K562 (cell line): ENCODE measurements around the gene NFYC. TPM values are rescaled to one million over a fixed set of nuclear protein-coding genes. Genes with fewer than 3 reads are reported as not detected.

Experiments used
- ATAC-seq: fragments of 200-7000 bp; cut with Tn5 transposase; 3 replicates; pipeline ENCODE4 v1.9.1; 2020; ENCODE audit warnings: moderate library complexity
- BruUV-seq: library from RNA; stranded (reverse); fragments of 400-500 nt; replicated peaks from 2 replicates; lab custom pipeline; 2021; lab: Mats Ljungman, UMichigan
- CTCF ChIA-PET: fragments of 300-600 bp; formaldehyde crosslinking; extraction: SDS; loops from one replicate; lab custom pipeline; 2021; ENCODE audit warnings: low intra/inter-chr PET ratio; lab: Yijun Ruan, JAX
- POLR2A ChIA-PET: fragments of 300-600, 350-650 bp; sonication (Branson Sonifier 250); formaldehyde crosslinking; extraction: SDS; loops from one replicate; lab custom pipeline; 2021; ENCODE audit warnings: antibody characterized with exemption, inconsistent platforms; lab: Yijun Ruan, JAX
- DNase-seq, 4 experiments: peaks; one replicate each; pipeline versions ENCODE4 v3.0.0 to v3.0.0-alpha.2; 2011 to 2018; ENCODE audit warnings: low spot score in 3 of 4, mixed read lengths in 3 of 4; ENCODE audit errors: extremely low read depth in 1 of 4
- FAIRE-seq: peaks from 2 replicates; lab custom pipeline; 2011; peaks lifted over from hg19 to GRCh38; lab: Jason Lieb, UNC
- H2AFZ ChIP-seq: 2 replicates; pipeline ENCODE4 v1.6.0; 2011; ENCODE audit warnings: low read depth, low read length, control low read depth, inconsistent platforms
- H3K27ac ChIP-seq: fragments of 200-600 bp; 3 replicates; pipeline ENCODE4 v1.8.0; 2011; ENCODE audit warnings: low read depth, mild to moderate bottlenecking, control low read depth, inconsistent platforms, low read length, moderate library complexity, mixed read lengths; ENCODE audit errors: extremely low read depth
- H3K27me3 ChIP-seq, 2 experiments: fragments of 300-600 bp in 1 of 2; 2 replicates in 1 of 2; 3 replicates in 1 of 2; pipeline versions ENCODE4 v1.6.0 to v1.8.0; 2011; ENCODE audit warnings: inconsistent platforms in 2 of 2, low read length in 2 of 2, mild to moderate bottlenecking in 1 of 2, mixed read lengths in 1 of 2, moderate library complexity in 1 of 2; ENCODE audit not compliant: control insufficient read depth in 2 of 2, insufficient read depth in 2 of 2
- H3K36me3 ChIP-seq: fragments of 300-600 bp; 3 replicates; pipeline ENCODE4 v1.8.0; 2011; ENCODE audit warnings: mild to moderate bottlenecking, low read length, inconsistent platforms; ENCODE audit not compliant: control insufficient read depth, insufficient read depth
- H3K4me1 ChIP-seq, 2 experiments: fragments of 200-600 bp in 1 of 2; replicated peaks in 1 of 2; 2 replicates in 1 of 2; 3 replicates in 1 of 2; pipeline versions ENCODE4 v1.5.1 to v1.8.0; 2011; ENCODE audit warnings: inconsistent platforms in 2 of 2, low read length in 2 of 2, mild to moderate bottlenecking in 1 of 2, mixed read lengths in 1 of 2, moderate library complexity in 1 of 2; ENCODE audit not compliant: control insufficient read depth in 2 of 2, insufficient read depth in 2 of 2
- H3K4me2 ChIP-seq: 2 replicates; pipeline ENCODE4 v1.6.1; 2011; ENCODE audit warnings: low read length, control low read depth, inconsistent platforms, mixed read lengths; ENCODE audit not compliant: insufficient read depth
- H3K4me3 ChIP-seq: fragments of 200-600 bp; sonication (generic), shearing (Covaris generic); 2 replicates; pipeline ENCODE4 v1.5.1; 2016; ENCODE audit warnings: control low read depth, inconsistent platforms
- H3K79me2 ChIP-seq: fragments of 200-600 bp; 3 replicates; pipeline ENCODE4 v1.8.0; 2011; ENCODE audit warnings: low read length, inconsistent platforms; ENCODE audit not compliant: control insufficient read depth, insufficient read depth
- H3K9ac ChIP-seq, 2 experiments: 2 replicates each; pipeline versions ENCODE4 v1.6.0 to v1.6.1; 2011; ENCODE audit warnings: low read depth in 2 of 2, low read length in 2 of 2, control low read depth in 1 of 2, inconsistent platforms in 1 of 2, mild to moderate bottlenecking in 1 of 2, mixed read lengths in 1 of 2; ENCODE audit not compliant: insufficient read depth in 1 of 2
- H3K9me1 ChIP-seq: one replicate; pipeline ENCODE4 v1.6.0; 2011; ENCODE audit warnings: inconsistent platforms, mild to moderate bottlenecking, low read length, moderate library complexity; ENCODE audit not compliant: control insufficient read depth, insufficient read depth
- H3K9me3 ChIP-seq: replicated peaks from 2 replicates; pipeline ENCODE4 v1.5.1; 2011; ENCODE audit warnings: low read depth, low read length, inconsistent platforms; ENCODE audit not compliant: control insufficient read depth, insufficient read depth
- H4K20me1 ChIP-seq: replicated peaks from 2 replicates; pipeline ENCODE4 v1.6.1; 2011; ENCODE audit warnings: low read length, inconsistent platforms, mixed read lengths; ENCODE audit not compliant: control insufficient read depth, insufficient read depth
- CHCHD3 ChIP-seq: fragments of 250-450 bp; sonication (Bioruptor Pico); IDR thresholded peaks from 2 replicates; pipeline ENCODE4 v2.1.2; 2022; ENCODE audit warnings: mild to moderate bottlenecking
- DDX20 ChIP-seq: fragments of 450-650 bp; IDR thresholded peaks from 2 replicates; pipeline ENCODE4 v1.6.1; 2016; ENCODE audit warnings: missing genetic modification characterization, low read depth, mild to moderate bottlenecking, missing compliant biosample characterization, moderate library complexity
- SLC30A9 ChIP-seq: fragments of 250-450 bp; sonication (Bioruptor Pico); IDR thresholded peaks from 2 replicates; pipeline ENCODE4 v1.8.0; 2022; ENCODE audit warnings: mild to moderate bottlenecking, moderate library complexity
- ZNF324 ChIP-seq: fragments of 250-450 bp; sonication (Bioruptor Pico); IDR thresholded peaks from 2 replicates; pipeline ENCODE4 v1.4.0; 2020; ENCODE audit warnings: mild to moderate bottlenecking
- WGBS: fragments of 100-300 bp; shearing (Covaris generic); methylation state at CpG from one replicate; pipeline ENCODE4 v1.1.6; 2016; ENCODE audit warnings: low coverage, mixed read lengths; ENCODE audit not compliant: insufficient coverage; ENCODE audit errors: missing lambda C conversion rate; 5-methylcytosine and 5-hydroxymethylcytosine counted together
- in situ Hi-C: fragments of 300-500 bp; cut with MboI; formaldehyde crosslinking; loops from 4 replicates; pipeline ENCODE4 v1.15.0; 2018; ENCODE audit warnings: inconsistent platforms, mixed read lengths
- intact Hi-C: fragments of 100-400 bp; cut with micrococcal nuclease; formaldehyde crosslinking; loops from 2 replicates; pipeline ENCODE4 v1.14.2; 2022
- polyA plus RNA-seq, 8 experiments: library from polyadenylated mRNA; depleted of rRNA in 4 of 8; stranded (reverse) in 5 of 8; unstranded in 3 of 8; fragments of >200 nt; fragmentation: Nextera tagmentation in 2 of 8; fragmentation: Illumina TruSeq in 1 of 8; extraction: Ambion mirVana in 2 of 8; extraction: Trizol in 1 of 8; gene quantifications; 2 replicates each; pipeline versions ENCODE4 v1.2.1 to v1.2.3, GENCODE V29; 2011 to 2014; ENCODE audit warnings: inconsistent platforms in 1 of 8, missing spikeins in 1 of 8
- total RNA-seq, 7 experiments: library from RNA; depleted of rRNA in 6 of 7; stranded (reverse); fragments of >200 nt in 6 of 7; fragmentation: Illumina TruSeq in 2 of 7; extraction: Trizol in 2 of 7; gene quantifications; 2 replicates each; pipeline versions ENCODE4 v1.2.1 to v1.2.3, GENCODE V29; 2011 to 2021; ENCODE audit warnings: low replicate concordance in 1 of 7

NFYC gene
- total and polyA plus RNA-seq, 9 of the 15 experiments (the other 6 are each of a cell fraction or from before 2014, with no cell fraction given): 4.8 to 59.8 (median 41.1) TPM

DNA sequence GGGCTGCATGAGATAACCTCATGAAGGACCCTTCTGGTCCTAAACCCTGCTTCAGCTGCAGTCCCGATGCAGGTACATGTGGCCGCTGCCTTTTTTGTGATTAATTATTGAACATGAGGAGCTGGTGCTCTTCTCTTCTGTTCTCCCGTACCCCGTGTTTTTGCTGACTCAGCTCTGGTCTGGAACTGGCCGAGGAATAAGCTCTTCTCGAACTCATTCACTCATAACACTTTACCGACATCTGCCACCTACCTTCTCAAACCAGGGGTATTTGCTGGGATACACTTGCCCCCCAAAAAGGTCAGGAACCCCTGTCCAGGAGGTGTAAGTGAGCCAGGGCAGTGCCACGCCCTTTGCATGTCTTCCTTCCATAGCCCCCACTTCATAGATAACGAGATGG, 123.9 kb downstream of the NFYC start (continued):
- TF ChIP-seq ZNF324: no peak
- TF ChIP-seq DDX20 (tag): no peak
- no peak for TF ChIP-seq SLC30A9 (CRISPR knock-in tag)

DNA sequence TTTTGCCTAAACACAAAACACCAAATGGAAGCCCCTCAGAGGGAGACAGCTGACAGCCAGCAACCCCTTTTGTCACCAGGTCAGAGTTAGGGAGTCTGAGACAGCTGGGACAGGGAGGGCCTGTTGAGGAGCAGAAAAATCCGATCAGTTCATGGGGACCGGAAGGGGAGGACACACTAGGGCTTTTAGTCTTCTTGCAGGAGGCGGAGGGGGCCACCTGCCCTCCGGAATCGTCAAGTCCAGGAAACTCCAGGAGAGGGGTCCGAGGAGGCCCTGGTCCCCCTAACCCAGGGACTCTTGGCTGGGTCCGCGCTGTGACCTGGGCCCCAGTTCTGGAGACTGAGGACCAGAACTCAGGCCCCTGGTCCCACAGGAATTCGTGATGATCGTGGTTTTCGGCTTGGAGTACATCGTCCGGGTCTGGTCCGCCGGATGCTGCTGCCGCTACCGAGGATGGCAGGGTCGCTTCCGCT, 126.3 kb downstream of the NFYC start:
- H3K9ac ChIP-seq: no peak overlapping the region
- intact Hi-C loops (no loop called here), in situ Hi-C loops (no loop called here)
- ChIA-PET CTCF (no interaction called here), POLR2A (interaction anchor here (0.6 to 0.7 kb wide), 3 partner anchors 186 to 723 kb away, joined by 3 read pairs; partner anchors contain the start of gene ZNF684)
- H3K4me3 ChIP-seq: no peak overlapping the region
- H3K4me2 ChIP-seq: no peak overlapping the region
- no peaks in the 10 kb centered on the region for H3K79me2 ChIP-seq
- H3K27ac ChIP-seq: no peak overlapping the region
- H3K9me1 ChIP-seq: peaks cover 17% of the 10 kb centered on the region
- BruUV-seq: no TSS peak
- DNase-seq (no peak), FAIRE-seq (no peak), ATAC-seq (no peak)
- no peaks in the 10 kb centered on the region for H3K9me3 ChIP-seq
- no peak overlapping the region for H2AFZ ChIP-seq
- WGBS: 94% methylated on average over 16 of the region's 19 CpGs
- peaks cover 33 to 69% of the 10 kb centered on the region in 2 experiments for H3K4me1 ChIP-seq
- TF ChIP-seq CHCHD3 (CRISPR knock-in tag): no peak
- H3K27me3 ChIP-seq: no peaks in the 10 kb centered on the region
- peaks cover 12% of the 10 kb centered on the region; the same call in 2 of the 3 replicates for H3K36me3 ChIP-seq
- H4K20me1 ChIP-seq: 0 out of 2 replicates have a peak, but pooled peaks cover 9% of the 10 kb centered on the region
